ENCODE results near the gene IQGAP2.

The IQGAP2 gene

DNA sequence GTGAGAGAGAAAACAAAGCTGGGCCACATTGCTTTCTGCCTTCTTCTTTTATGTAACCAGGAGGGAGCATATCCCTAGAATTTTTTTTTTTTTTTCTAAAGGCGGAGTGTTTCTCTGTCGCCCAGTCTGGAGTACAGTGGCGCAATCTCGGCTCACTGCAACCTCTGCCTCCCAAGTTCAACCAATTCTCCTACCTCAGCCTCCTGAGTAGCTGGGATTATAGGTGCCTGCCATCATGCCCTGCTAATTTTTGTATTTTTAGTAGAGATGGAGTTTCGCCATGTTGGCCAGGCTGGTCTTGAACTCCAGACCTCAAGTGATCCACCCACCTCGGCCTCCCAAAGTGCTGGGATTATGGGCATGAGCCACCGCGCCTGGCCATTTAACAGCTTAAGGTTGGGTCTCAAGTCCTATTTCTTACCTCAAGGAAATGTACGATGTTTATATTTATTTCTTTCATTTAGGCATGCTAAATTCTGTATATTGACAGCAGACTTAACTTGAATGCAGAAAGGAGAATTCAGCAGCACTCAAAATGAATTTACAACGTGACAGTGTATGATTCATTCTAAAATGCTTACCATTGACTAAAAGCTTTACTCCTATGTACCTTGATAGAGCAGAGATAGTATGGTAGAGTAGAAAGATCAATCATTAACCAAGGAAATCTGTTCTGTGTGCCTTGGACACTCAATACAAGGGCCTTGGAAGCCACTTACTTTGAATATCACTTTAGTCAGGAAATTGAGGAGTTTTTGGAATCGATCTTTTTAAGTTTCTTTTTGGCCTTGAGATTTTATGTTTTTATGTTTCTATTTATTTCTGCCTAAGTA is 119.2 kb downstream of the IQGAP2 start:
- no peak overlapping the region for H3K4me3 ChIP-seq (ENCODE audit: low read depth, low read length)
- in situ Hi-C loops (cut with HindIII; ENCODE audit: low sequenced_read_pairs) = no loop called here
- TF ChIP-seq, protein P1, sequence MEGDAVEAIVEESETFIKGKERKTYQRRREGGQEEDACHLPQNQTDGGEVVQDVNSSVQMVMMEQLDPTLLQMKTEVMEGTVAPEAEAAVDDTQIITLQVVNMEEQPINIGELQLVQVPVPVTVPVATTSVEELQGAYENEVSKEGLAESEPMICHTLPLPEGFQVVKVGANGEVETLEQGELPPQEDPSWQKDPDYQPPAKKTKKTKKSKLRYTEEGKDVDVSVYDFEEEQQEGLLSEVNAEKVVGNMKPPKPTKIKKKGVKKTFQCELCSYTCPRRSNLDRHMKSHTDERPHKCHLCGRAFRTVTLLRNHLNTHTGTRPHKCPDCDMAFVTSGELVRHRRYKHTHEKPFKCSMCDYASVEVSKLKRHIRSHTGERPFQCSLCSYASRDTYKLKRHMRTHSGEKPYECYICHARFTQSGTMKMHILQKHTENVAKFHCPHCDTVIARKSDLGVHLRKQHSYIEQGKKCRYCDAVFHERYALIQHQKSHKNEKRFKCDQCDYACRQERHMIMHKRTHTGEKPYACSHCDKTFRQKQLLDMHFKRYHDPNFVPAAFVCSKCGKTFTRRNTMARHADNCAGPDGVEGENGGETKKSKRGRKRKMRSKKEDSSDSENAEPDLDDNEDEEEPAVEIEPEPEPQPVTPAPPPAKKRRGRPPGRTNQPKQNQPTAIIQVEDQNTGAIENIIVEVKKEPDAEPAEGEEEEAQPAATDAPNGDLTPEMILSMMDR (IDR thresholded peaks at IDR 0.05; ENCODE audit: low read depth, low read length, missing control alignments) = no peak
- no peak for DNase-seq (ENCODE audit: low read depth)

DNA sequence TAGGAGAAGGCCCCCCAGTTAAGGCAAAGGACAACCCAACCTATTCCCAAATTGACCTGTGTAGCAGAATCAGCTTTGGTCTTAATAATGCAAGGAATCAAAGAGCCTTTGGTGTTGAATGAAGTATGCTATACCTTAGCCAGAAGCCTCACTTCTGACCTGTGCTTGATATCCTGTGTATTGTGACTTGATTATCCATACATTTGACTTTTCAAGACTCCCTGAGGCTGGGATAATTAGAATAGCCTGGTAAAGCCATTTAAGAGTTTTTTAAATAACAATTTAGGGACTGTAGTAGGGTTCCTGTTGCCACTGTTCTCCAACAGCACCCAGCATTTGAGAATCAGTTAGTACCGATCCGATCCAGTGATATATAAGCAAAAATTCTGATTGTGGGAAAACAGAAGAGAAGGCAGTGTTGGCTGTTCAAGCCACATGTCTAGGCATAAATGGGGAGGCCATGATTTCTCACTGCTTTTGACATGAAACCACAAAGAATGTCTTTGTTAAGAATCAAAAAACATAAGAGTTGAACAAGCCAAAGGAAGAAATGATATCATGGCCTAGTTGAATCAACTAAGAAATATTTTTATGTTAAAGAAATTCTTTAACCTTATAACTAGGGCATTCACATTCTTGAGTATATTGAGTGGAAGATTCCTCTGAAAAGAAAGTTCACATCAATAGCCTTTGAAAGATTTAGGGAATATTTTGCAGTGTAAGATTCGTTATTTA is 121.2 kb downstream of the IQGAP2 start:
- TF ChIP-seq, protein P1 (IDR thresholded peaks at IDR 0.05; ENCODE audit: low read depth, low read length, missing control alignments) = no peak
- in situ Hi-C loops (cut with HindIII; ENCODE audit: low sequenced_read_pairs) = no loop called here
- DNase-seq (ENCODE audit: low read depth) = no peak
- no peak overlapping the region for H3K4me3 ChIP-seq (ENCODE audit: low read depth, low read length)

DNA sequence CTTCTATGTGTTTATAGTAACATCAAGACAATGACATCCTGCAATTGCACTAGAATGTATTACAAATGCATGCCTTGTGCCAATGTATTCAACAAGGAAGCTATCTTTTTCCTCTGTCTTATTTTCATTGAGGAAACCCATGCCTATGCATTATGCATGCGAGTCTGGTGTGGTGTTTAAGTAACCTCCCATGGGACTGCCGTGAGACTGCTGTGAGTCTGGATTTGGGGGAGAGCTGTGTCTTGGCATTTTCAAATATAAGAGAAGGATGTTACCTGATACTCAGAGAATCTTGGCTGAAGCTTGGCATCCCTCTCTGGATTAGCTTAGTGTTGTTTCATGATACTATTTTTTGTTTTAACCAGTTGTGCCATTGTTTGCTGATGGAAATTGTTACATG is 121.8 kb downstream of the IQGAP2 start:
- in situ Hi-C loops (cut with HindIII; ENCODE audit: low sequenced_read_pairs) = no loop called here
- no peak overlapping the region for H3K4me3 ChIP-seq (ENCODE audit: low read depth, low read length)
- TF ChIP-seq, protein P1 (IDR thresholded peaks at IDR 0.05; ENCODE audit: low read depth, low read length, missing control alignments) = no peak
- DNase-seq (ENCODE audit: low read depth) = peak; percentile 32

DNA sequence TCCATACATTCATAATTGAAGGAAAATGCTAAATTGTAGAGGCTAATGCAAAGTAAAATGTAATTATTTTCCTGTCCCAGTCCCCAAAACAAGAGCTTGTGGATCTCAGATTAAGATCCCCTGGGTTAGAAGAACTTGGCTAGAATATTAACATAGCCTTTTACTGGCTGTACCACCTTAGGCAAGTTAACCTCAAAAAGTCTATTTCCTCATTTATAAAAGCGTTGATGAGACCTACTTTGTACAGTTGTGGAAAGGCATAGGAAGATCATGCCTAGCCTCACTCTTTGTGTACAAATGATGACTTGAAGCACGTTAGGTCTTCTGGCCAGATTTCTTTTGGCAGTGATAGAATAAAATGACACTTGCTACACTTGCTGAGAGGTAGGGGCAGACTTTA is 122.9 kb downstream of the IQGAP2 start:
- TF ChIP-seq, protein P1 (IDR thresholded peaks at IDR 0.05; ENCODE audit: low read depth, low read length, missing control alignments) = no peak
- H3K4me3 ChIP-seq (ENCODE audit: low read depth, low read length) = no peak overlapping the region
- in situ Hi-C loops (cut with HindIII; ENCODE audit: low sequenced_read_pairs) = no loop called here
- DNase-seq (ENCODE audit: low read depth) = no peak

DNA sequence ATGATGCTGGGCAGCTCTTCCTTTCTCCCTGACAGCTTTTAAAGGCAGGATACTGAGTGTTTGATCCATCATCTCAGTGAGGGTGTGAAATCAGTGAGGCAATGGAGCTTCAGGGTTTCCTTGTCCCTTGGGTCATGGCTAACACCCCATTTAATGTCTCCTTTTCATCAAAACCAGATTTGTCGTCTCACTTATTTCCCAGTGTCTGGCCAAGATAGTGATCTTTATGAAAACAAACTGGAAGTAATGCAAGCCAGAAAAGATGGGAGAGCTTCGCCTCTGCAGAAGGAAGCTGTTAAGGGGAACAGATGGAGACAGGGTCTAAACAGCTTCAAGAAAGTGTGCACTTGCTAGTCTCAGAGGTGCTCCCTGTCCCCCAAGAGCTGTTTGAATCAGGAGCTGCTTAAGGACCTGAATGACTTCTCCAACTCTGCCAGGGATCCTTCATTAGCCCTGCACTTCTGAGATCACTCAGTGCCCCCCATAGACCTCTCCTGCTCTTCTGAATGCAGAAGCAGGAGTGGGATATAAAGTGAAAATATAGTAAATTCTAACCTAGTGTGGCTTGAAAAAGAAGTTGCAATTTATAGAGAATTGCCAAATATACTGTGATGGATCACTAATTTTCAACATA is 124.0 kb downstream of the IQGAP2 start:
- DNase-seq (ENCODE audit: low read depth) = no peak
- TF ChIP-seq, protein P1 (IDR thresholded peaks at IDR 0.05; ENCODE audit: low read depth, low read length, missing control alignments) = no peak
- H3K4me3 ChIP-seq (ENCODE audit: low read depth, low read length) = no peak overlapping the region
- in situ Hi-C loops (cut with HindIII; ENCODE audit: low sequenced_read_pairs) = no loop called here

DNA sequence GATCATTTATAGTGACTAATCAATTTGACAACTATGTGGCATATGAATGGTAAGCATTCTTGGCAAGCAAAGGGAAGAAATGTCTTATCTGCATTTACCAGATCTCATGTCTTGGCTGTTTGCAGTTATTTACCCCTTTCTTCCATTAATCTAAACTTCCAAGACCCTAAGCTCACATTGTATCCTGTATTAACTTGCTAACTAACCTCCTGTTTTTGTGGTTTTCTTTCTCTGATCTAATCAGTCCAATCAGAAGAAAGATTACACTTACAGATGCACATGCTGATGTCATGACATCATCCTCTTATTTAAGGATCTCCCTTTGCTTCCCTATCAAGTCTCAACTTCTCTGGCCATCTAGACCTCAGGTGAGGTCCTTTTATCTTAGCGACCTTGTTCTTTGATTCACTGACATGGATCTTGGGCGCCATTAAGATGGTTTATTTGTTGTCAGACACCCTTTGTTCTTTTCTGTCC is 124.6 kb downstream of the IQGAP2 start:
- in situ Hi-C loops (cut with HindIII; ENCODE audit: low sequenced_read_pairs) = no loop called here
- H3K4me3 ChIP-seq (ENCODE audit: low read depth, low read length) = no peak overlapping the region
- no peak for DNase-seq (ENCODE audit: low read depth)
- TF ChIP-seq, protein P1 (IDR thresholded peaks at IDR 0.05; ENCODE audit: low read depth, low read length, missing control alignments) = no peak

All from astrocyte of the cerebellum (primary cell).